Endothelial cell of umbilical vein (primary cell): ENCODE results near the gene CLCN2. TPM values are rescaled to one million over a fixed set of nuclear protein-coding genes. Genes with fewer than 3 reads are reported as not detected.

Source experiments
- BruUV-seq: library from RNA; stranded (reverse); fragments of 400-500 nt; replicated peaks from 2 replicates; lab custom pipeline; 2021; lab: Mats Ljungman, UMichigan
- CTCF ChIA-PET: fragments of 300-600, 350-600 bp; sonication (Branson Sonifier 250); formaldehyde crosslinking; loops from one replicate; lab custom pipeline; 2021; ENCODE audit warnings: antibody characterized with exemption, inconsistent platforms; lab: Charles Lee
- POLR2A ChIA-PET: fragments of 300-600, 350-600 bp; sonication (Branson Sonifier 250); formaldehyde crosslinking; loops from one replicate; lab custom pipeline; 2021; ENCODE audit warnings: antibody characterized with exemption, inconsistent platforms; lab: Charles Lee
- DNase-seq: peaks from one replicate; pipeline ENCODE4 v3.0.0-alpha.2; 2011; ENCODE audit warnings: low read depth, low spot score
- FAIRE-seq: peaks from 2 replicates; lab custom pipeline; 2011; peaks lifted over from hg19 to GRCh38; lab: Jason Lieb, UNC
- H2AFZ ChIP-seq: 2 replicates; pipeline ENCODE4 v1.6.0; 2012; ENCODE audit warnings: low read depth, low read length, control low read depth, inconsistent platforms
- H3K27ac ChIP-seq: 2 replicates; pipeline ENCODE4 v1.5.1; 2011; ENCODE audit warnings: low read depth, mild to moderate bottlenecking, control low read depth, low read length, moderate library complexity; ENCODE audit not compliant: insufficient read depth
- H3K27me3 ChIP-seq, 2 experiments: 2 replicates each; pipeline versions ENCODE4 v1.6.0 to v1.6.1; 2011; ENCODE audit warnings: low read length in 2 of 2, mixed read lengths in 1 of 2; ENCODE audit not compliant: control insufficient read depth in 2 of 2, insufficient read depth in 2 of 2
- H3K36me3 ChIP-seq, 2 experiments: 2 replicates in 1 of 2; 3 replicates in 1 of 2; pipeline ENCODE4 v1.5.1; 2011; ENCODE audit warnings: low read length in 2 of 2, mild to moderate bottlenecking in 1 of 2, moderate library complexity in 1 of 2; ENCODE audit not compliant: control insufficient read depth in 2 of 2, insufficient read depth in 2 of 2; ENCODE audit errors: extremely low read depth in 1 of 2
- H3K4me1 ChIP-seq: 3 replicates; pipeline ENCODE4 v1.5.1; 2011; ENCODE audit warnings: mild to moderate bottlenecking, low read length; ENCODE audit not compliant: control insufficient read depth, insufficient read depth; ENCODE audit errors: extremely low read depth
- H3K4me2 ChIP-seq: 2 replicates; pipeline ENCODE4 v1.6.1; 2011; ENCODE audit warnings: low read length, control low read depth, mixed read lengths; ENCODE audit not compliant: insufficient read depth
- H3K4me3 ChIP-seq, 3 experiments: fragments of 200-600 bp in 1 of 3; sonication (generic), shearing (Covaris generic) in 1 of 3; replicated peaks in 1 of 3; 2 replicates each; pipeline ENCODE4 v1.5.1; 2011 to 2016; ENCODE audit warnings: control low read depth in 3 of 3, low read length in 3 of 3, mild to moderate bottlenecking in 2 of 3, inconsistent platforms in 1 of 3, low read depth in 1 of 3, moderate library complexity in 1 of 3; ENCODE audit not compliant: insufficient read depth in 1 of 3
- H3K79me2 ChIP-seq: 2 replicates; pipeline ENCODE4 v1.6.0; 2012; ENCODE audit warnings: low read length, inconsistent platforms; ENCODE audit not compliant: control insufficient read depth, insufficient read depth
- H3K9ac ChIP-seq: replicated peaks from 2 replicates; pipeline ENCODE3; 2011; ENCODE audit warnings: low read length, control low read depth; ENCODE audit not compliant: insufficient read depth; ENCODE audit errors: extremely low read depth
- H3K9me1 ChIP-seq: replicated peaks from 3 replicates; pipeline ENCODE4 v1.6.0; 2011; ENCODE audit warnings: mild to moderate bottlenecking, low read length; ENCODE audit not compliant: control insufficient read depth, insufficient read depth; ENCODE audit errors: extremely low read depth
- H3K9me3 ChIP-seq: replicated peaks from 2 replicates; pipeline ENCODE4 v1.5.1; 2012; ENCODE audit warnings: low read length, inconsistent platforms; ENCODE audit not compliant: control insufficient read depth, insufficient read depth
- H4K20me1 ChIP-seq: replicated peaks from 2 replicates; pipeline ENCODE3; 2011; ENCODE audit warnings: mild to moderate bottlenecking, low read length; ENCODE audit not compliant: control insufficient read depth, insufficient read depth; ENCODE audit errors: extremely low read depth
- EZH2 ChIP-seq: IDR thresholded peaks from 2 replicates; pipeline ENCODE4 v1.6.1; 2012; ENCODE audit warnings: borderline replicate concordance, low read depth, mild to moderate bottlenecking, moderate library complexity, low read length, inconsistent platforms; ENCODE audit not compliant: severe bottlenecking
- FOS ChIP-seq: IDR thresholded peaks from 2 replicates; pipeline ENCODE4 v1.6.1; 2011; ENCODE audit warnings: mild to moderate bottlenecking, low read length, moderate library complexity, borderline replicate concordance; ENCODE audit not compliant: insufficient read depth
- GATA2 ChIP-seq: IDR thresholded peaks from 2 replicates; pipeline ENCODE4 v1.7.0; 2011; ENCODE audit warnings: low read depth, mild to moderate bottlenecking, moderate library complexity, mixed read lengths, low read length; ENCODE audit not compliant: insufficient read length, insufficient read depth
- JUN ChIP-seq: IDR thresholded peaks from 2 replicates; pipeline ENCODE4 v1.6.1; 2011; ENCODE audit warnings: borderline replicate concordance, low read depth; ENCODE audit not compliant: insufficient read length, insufficient read depth
- MYC ChIP-seq: IDR thresholded peaks from one replicate; pipeline ENCODE4 v1.6.1; 2011; ENCODE audit warnings: mild to moderate bottlenecking, low read depth, low read length
- POLR2A ChIP-seq: IDR thresholded peaks from 2 replicates; pipeline ENCODE4 v1.6.1; 2012; ENCODE audit warnings: low read depth, mild to moderate bottlenecking, control low read depth, low read length
- POLR2AphosphoS5 ChIP-seq: IDR thresholded peaks from 2 replicates; pipeline ENCODE4 v1.6.1; 2012; ENCODE audit warnings: low read depth, mild to moderate bottlenecking, control low read depth, low read length, moderate library complexity; ENCODE audit not compliant: insufficient read depth
- dilution Hi-C: fragments of 300-500 bp; cut with MboI; formaldehyde crosslinking; loops from one replicate; pipeline ENCODE4 v1.15.0; 2019; ENCODE audit warnings: low sequenced_read_pairs; ENCODE audit not compliant: extremely low pct_ligation_motif_present
- intact Hi-C: fragments of 100-400 bp; cut with micrococcal nuclease; formaldehyde crosslinking; loops from one replicate; pipeline ENCODE4 v1.10.0; 2022
- polyA plus RNA-seq, 4 experiments: library from polyadenylated mRNA; depleted of rRNA in 3 of 4; stranded (reverse) in 3 of 4; unstranded in 1 of 4; fragments of >200 nt; gene quantifications; 2 replicates each; pipeline versions ENCODE4 v1.2.1 to v1.2.3, GENCODE V29; 2011 to 2012; ENCODE audit warnings: missing spikeins in 1 of 4
- total RNA-seq: library from RNA; stranded (reverse); gene quantifications from 2 replicates; pipeline ENCODE4 v1.2.3, GENCODE V29; 2021
- TF ChIP-seq, protein P1 (sequence below): IDR thresholded peaks from 2 replicates; pipeline ENCODE4 v1.6.1; 2011; ENCODE audit not compliant: insufficient read depth, insufficient read length
- TF ChIP-seq, protein P2 (sequence below), 2 donors: IDR thresholded peaks; 1 replicate in 1 of 2; 2 replicates in 1 of 2; pipeline ENCODE4 v1.5.1; 2011; ENCODE audit warnings: low read length in 2 of 2, mild to moderate bottlenecking in 2 of 2, moderate library complexity in 2 of 2, control low read depth in 1 of 2, inconsistent platforms in 1 of 2, low read depth in 1 of 2; ENCODE audit not compliant: insufficient read depth in 1 of 2; ENCODE audit errors: extremely low read depth in 1 of 2

Gene CLCN2
- total and polyA plus RNA-seq, 2 donors (not counting 3 experiments of a cell fraction or from before 2014, with no cell fraction given): 3.5 to 6.5 TPM

DNA sequence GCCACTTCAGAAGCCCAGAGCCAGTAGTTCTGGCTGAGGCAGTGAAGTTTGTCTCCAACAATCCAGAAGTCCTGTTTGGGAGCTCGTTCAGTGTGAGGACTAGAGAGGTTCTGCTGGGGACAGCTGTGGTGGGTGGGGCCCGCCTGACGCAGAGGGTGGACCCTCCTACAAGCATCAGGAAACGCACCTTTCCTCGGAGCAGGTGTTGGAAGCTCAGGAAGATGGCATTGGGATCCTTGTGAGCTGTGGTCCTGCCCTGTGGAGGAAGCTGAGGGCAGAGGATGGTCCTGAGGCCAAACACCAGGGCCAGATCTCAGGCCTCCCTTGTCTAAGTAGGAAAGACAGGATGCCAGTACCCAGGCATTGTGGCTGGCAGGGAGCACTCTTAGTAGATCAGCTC lies 11.5 kb upstream of the CLCN2 start:
- TF ChIP-seq FOS: no peak
- no peak for TF ChIP-seq POLR2AphosphoS5
- no peak for TF ChIP-seq POLR2A
- TF ChIP-seq MYC: no peak
- no peak for TF ChIP-seq GATA2
- no peak for TF ChIP-seq EZH2
- TF ChIP-seq, protein P1, sequence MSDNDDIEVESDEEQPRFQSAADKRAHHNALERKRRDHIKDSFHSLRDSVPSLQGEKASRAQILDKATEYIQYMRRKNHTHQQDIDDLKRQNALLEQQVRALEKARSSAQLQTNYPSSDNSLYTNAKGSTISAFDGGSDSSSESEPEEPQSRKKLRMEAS: no peak
- TF ChIP-seq JUN: no peak
- TF ChIP-seq, protein P2, sequence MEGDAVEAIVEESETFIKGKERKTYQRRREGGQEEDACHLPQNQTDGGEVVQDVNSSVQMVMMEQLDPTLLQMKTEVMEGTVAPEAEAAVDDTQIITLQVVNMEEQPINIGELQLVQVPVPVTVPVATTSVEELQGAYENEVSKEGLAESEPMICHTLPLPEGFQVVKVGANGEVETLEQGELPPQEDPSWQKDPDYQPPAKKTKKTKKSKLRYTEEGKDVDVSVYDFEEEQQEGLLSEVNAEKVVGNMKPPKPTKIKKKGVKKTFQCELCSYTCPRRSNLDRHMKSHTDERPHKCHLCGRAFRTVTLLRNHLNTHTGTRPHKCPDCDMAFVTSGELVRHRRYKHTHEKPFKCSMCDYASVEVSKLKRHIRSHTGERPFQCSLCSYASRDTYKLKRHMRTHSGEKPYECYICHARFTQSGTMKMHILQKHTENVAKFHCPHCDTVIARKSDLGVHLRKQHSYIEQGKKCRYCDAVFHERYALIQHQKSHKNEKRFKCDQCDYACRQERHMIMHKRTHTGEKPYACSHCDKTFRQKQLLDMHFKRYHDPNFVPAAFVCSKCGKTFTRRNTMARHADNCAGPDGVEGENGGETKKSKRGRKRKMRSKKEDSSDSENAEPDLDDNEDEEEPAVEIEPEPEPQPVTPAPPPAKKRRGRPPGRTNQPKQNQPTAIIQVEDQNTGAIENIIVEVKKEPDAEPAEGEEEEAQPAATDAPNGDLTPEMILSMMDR (IDR thresholded peaks at IDR 0.05; ENCODE audit: extremely low read depth in 1 of 2, insufficient read depth in 1 of 2, low read depth in 1 of 2, low read length in 2 of 2): no peak
- Histone ChIP-seq H3K4me3 (no peak overlapping the region), H2AFZ (no peak overlapping the region), H3K36me3 (peaks cover 0 to 3% of the 10 kb centered on the region in 2 experiments), H3K27ac (no peak overlapping the region), H3K27me3 (peaks cover 11 to 12% of the 10 kb centered on the region in 2 experiments), H3K9me1 (no peaks in the 10 kb centered on the region), H3K79me2 (no peaks in the 10 kb centered on the region), H3K9me3 (no peaks in the 10 kb centered on the region), H3K9ac (no peak overlapping the region), H3K4me1 (peaks cover 30% of the 10 kb centered on the region), H3K4me2 (no peak overlapping the region), H4K20me1 (no peaks in the 10 kb centered on the region)
- POLR2A ChIA-PET: no interaction called here
- dilution Hi-C loops (no loop called here), intact Hi-C loops (loop anchor here (10.0 kb wide), 1 partner anchor 402 kb away; no protein-coding TSS in a partner anchor)
- no TSS peak for BruUV-seq
- FAIRE-seq (no peak), DNase-seq (no peak)
- CTCF ChIA-PET: interaction anchor here (0.7 to 10.1 kb wide), 10 partner anchors 9 to 189 kb away, joined by 3 to 266 read pairs (median 32); partner anchors contain the start of gene EPHB3
